ENCODE results near the gene RIPK4.

RIPK4 gene

GRCh38 chr21:41766883-41767605 is at the start of gene RIPK4:
Gene RIPK4, minus strand, starts transcription at chr21:41767052. Its CDS starts 11 bp downstream, at chr21:41767041.
- DNase-seq: no peak

- DNase-seq: no peak
Observed at GRCh38 chr21:41815652-41816582, 49.1 kb upstream of the RIPK4 start.

- DNase-seq: no peak
Observed at GRCh38 chr21:41813226-41813625, 46.4 kb upstream of the RIPK4 start.

GRCh38 chr21:41812679-41813078 is 45.8 kb upstream of the RIPK4 start:
- no peak for DNase-seq

GRCh38 chr21:41810597-41810932 is 43.7 kb upstream of the RIPK4 start:
- DNase-seq: no peak

GRCh38 chr21:41809891-41810596 is 43.2 kb upstream of the RIPK4 start:
- no peak for DNase-seq

GRCh38 chr21:41808846-41809245 is 42.0 kb upstream of the RIPK4 start:
- DNase-seq: no peak

GRCh38 chr21:41808094-41808493 is 41.2 kb upstream of the RIPK4 start:
- DNase-seq: no peak

- no peak for DNase-seq
Observed at GRCh38 chr21:41806773-41807172, 39.9 kb upstream of the RIPK4 start.

- DNase-seq: no peak
Observed at GRCh38 chr21:41805643-41806042, 38.8 kb upstream of the RIPK4 start.

GRCh38 chr21:41805038-41805437 is 38.2 kb upstream of the RIPK4 start:
- DNase-seq: no peak

- DNase-seq: no peak
Observed at GRCh38 chr21:41804381-41804780, 37.5 kb upstream of the RIPK4 start.

GRCh38 chr21:41803316-41803715 is 36.5 kb upstream of the RIPK4 start:
- DNase-seq: no peak

GRCh38 chr21:41802684-41803083 is 35.8 kb upstream of the RIPK4 start:
- DNase-seq: no peak

- no peak for DNase-seq
Observed at GRCh38 chr21:41802198-41802584, 35.3 kb upstream of the RIPK4 start.

GRCh38 chr21:41801321-41802197 is 34.7 kb upstream of the RIPK4 start:
- no peak for DNase-seq

GRCh38 chr21:41800425-41801320 is 33.8 kb upstream of the RIPK4 start:
- no peak for DNase-seq

GRCh38 chr21:41799763-41800162 is 32.9 kb upstream of the RIPK4 start:
- DNase-seq: no peak

- no peak for DNase-seq
Observed at GRCh38 chr21:41798326-41798725, 31.5 kb upstream of the RIPK4 start.

GRCh38 chr21:41796476-41797080 is 29.7 kb upstream of the RIPK4 start:
- DNase-seq: no peak

- no peak for DNase-seq
Observed at GRCh38 chr21:41795726-41796125, 28.9 kb upstream of the RIPK4 start.
